D721Med (cell line): ENCODE measurements around the gene PDGFRB.

Experiments
- DNase-seq: peaks from one replicate; pipeline ENCODE4 v3.0.0; 2011; ENCODE audit warnings: low spot score; ENCODE audit not compliant: insufficient read length
- FAIRE-seq: peaks from 2 replicates; lab custom pipeline; 2011; peaks lifted over from hg19 to GRCh38; lab: Jason Lieb, UNC
- TF ChIP-seq, protein P1 (sequence below): IDR thresholded peaks from 2 replicates; pipeline ENCODE4 v1.5.1; 2012; ENCODE audit warnings: mild to moderate bottlenecking, control low read depth; ENCODE audit not compliant: insufficient read depth; ENCODE audit errors: missing control alignments

The PDGFRB gene

GRCh38 chr5:150164211-150164980 lies 8.8 kb upstream of the PDGFRB start:
- FAIRE-seq (no peak), DNase-seq (no peak)
- TF ChIP-seq, protein P1, sequence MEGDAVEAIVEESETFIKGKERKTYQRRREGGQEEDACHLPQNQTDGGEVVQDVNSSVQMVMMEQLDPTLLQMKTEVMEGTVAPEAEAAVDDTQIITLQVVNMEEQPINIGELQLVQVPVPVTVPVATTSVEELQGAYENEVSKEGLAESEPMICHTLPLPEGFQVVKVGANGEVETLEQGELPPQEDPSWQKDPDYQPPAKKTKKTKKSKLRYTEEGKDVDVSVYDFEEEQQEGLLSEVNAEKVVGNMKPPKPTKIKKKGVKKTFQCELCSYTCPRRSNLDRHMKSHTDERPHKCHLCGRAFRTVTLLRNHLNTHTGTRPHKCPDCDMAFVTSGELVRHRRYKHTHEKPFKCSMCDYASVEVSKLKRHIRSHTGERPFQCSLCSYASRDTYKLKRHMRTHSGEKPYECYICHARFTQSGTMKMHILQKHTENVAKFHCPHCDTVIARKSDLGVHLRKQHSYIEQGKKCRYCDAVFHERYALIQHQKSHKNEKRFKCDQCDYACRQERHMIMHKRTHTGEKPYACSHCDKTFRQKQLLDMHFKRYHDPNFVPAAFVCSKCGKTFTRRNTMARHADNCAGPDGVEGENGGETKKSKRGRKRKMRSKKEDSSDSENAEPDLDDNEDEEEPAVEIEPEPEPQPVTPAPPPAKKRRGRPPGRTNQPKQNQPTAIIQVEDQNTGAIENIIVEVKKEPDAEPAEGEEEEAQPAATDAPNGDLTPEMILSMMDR = no peak

- TF ChIP-seq, protein P1 = no peak
- DNase-seq = no peak
- FAIRE-seq = no peak
These were observed 8.0 kb upstream of the PDGFRB start for GRCh38 chr5:150163547-150164059.

DNA sequence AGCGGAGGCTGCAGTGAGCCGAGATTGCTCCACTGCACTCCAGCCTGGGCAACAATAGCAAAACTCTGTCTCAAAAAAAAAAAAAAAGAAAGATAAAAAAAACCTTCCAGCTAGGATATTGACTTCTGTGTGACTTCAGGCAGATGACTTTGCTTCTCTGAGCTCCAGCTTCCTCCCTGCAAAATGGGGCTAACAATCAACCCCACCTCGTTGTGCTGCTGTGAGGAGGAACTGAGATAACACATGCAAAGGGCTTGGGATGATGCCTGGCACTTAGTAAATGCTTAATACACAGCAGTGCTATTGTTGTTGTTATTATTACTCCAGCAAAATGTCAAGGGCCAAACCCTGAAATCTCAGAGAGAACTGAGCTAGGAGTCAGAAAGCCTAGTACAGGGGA lies 7.4 kb upstream of the PDGFRB start:
- TF ChIP-seq, protein P1 = no peak
- DNase-seq = no peak
- no peak for FAIRE-seq

DNA sequence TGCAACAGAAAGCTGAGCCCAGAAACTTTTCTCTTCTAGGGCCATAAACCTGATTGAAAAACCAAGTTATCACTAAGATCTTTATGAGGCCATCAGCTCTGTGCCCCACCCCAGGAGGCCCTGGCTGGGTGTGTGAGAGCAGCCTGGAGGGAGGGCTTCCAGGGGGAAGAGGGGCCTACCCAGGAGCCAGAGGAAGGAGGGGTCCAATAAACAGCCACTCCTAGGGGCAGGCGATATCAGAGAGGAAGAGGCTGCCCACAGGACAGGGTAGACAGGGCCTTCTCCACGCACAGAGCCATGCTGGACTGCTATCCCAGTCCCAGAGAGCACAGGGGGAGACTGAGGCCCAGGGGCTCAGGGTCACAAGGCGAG lies 6.5 kb upstream of the PDGFRB start:
- no peak for FAIRE-seq
- DNase-seq = no peak
- TF ChIP-seq, protein P1 = no peak

GRCh38 chr5:150161242-150162141 lies 5.8 kb upstream of the PDGFRB start:
- FAIRE-seq (no peak), DNase-seq (peak; percentile 89)
- TF ChIP-seq, protein P1 = peak; percentile 86

- no peak for DNase-seq
- no peak for FAIRE-seq
- TF ChIP-seq, protein P1 = no peak
These were observed 4.9 kb upstream of the PDGFRB start for GRCh38 chr5:150160448-150161081.
